SU-DHL-6 (cell line): ENCODE measurements around the gene ASPRV1.

Experiments
- H2AFZ ChIP-seq: fragments of 200-600 bp; sonication (generic); 2 replicates; pipeline ENCODE4 v1.6.1; 2014; ENCODE audit warnings: low read depth, mild to moderate bottlenecking, moderate library complexity, mixed read lengths, antibody characterized with exemption, low read length; ENCODE audit not compliant: severe bottlenecking
- H3F3A ChIP-seq: fragments of 200-600 bp; shearing (Covaris generic); 2 replicates; pipeline ENCODE4 v1.6.0; 2016; ENCODE audit warnings: antibody characterized with exemption, mild to moderate bottlenecking; ENCODE audit not compliant: insufficient read depth
- H3K27ac ChIP-seq: fragments of 200-600 bp; sonication (generic); 2 replicates; pipeline ENCODE4 v1.5.1; 2016; ENCODE audit warnings: low read depth, mild to moderate bottlenecking, low read length, moderate library complexity, mixed read lengths
- H3K27me3 ChIP-seq: fragments of 200-600 bp; sonication (generic), shearing (Covaris generic); 2 replicates; pipeline ENCODE4 v1.6.0; 2014; ENCODE audit warnings: mild to moderate bottlenecking, low read length
- H3K36me3 ChIP-seq: fragments of 200-600 bp; sonication (generic); 2 replicates; pipeline ENCODE4 v1.6.1; 2014; ENCODE audit warnings: mild to moderate bottlenecking, low read length, mixed read lengths
- H3K4me2 ChIP-seq: fragments of 300-600, 200-600 bp; shearing (Covaris generic), sonication (generic); 2 replicates; pipeline ENCODE4 v1.6.0; 2014; ENCODE audit warnings: low read length, low read depth, mild to moderate bottlenecking; ENCODE audit not compliant: poor library complexity, severe bottlenecking
- H3K4me3 ChIP-seq: fragments of 200-600 bp; sonication (generic); 2 replicates; pipeline ENCODE4 v1.5.1; 2014; ENCODE audit warnings: antibody characterized with exemption, low read length, mild to moderate bottlenecking, mixed read lengths; ENCODE audit not compliant: insufficient read depth, poor library complexity, severe bottlenecking
- H3K79me2 ChIP-seq: fragments of 200-600 bp; sonication (generic); 2 replicates; pipeline ENCODE4 v1.6.1; 2014; ENCODE audit warnings: mild to moderate bottlenecking, low read length, moderate library complexity; ENCODE audit not compliant: insufficient read depth
- H3K9ac ChIP-seq: fragments of 200-600 bp; sonication (generic); 2 replicates; pipeline ENCODE4 v1.7.0; 2014; ENCODE audit warnings: mild to moderate bottlenecking, low read length
- H3K9me2 ChIP-seq: fragments of 200-600 bp; sonication (generic); replicated peaks from 2 replicates; pipeline ENCODE4 v1.6.1; 2014; ENCODE audit warnings: low read length; ENCODE audit not compliant: insufficient read depth
- H3K9me3 ChIP-seq: fragments of 200-600 bp; sonication (generic); 2 replicates; pipeline ENCODE4 v1.6.1; 2014; ENCODE audit warnings: low read length, mixed read lengths; ENCODE audit not compliant: insufficient read depth
- H4K20me1 ChIP-seq: fragments of 200-600 bp; sonication (generic); 2 replicates; pipeline ENCODE4 v1.6.1; 2014; ENCODE audit warnings: low read depth, mild to moderate bottlenecking, antibody characterized with exemption, low read length, moderate library complexity, mixed read lengths
- CTCF ChIP-seq: fragments of 200-600 bp; sonication (generic); IDR thresholded peaks from one replicate; pipeline ENCODE4 v1.5.1; 2017; ENCODE audit warnings: antibody characterized with exemption, mild to moderate bottlenecking, low read length, moderate library complexity; ENCODE audit not compliant: insufficient read depth, poor library complexity, severe bottlenecking
- EZH2phosphoT487 ChIP-seq: fragments of 200-600 bp; sonication (generic), shearing (Covaris generic); conservative IDR thresholded peaks from 2 replicates; pipeline ENCODE4 v1.6.1; 2018; ENCODE audit warnings: mild to moderate bottlenecking, antibody characterized with exemption, low read length, moderate library complexity, mixed read lengths

ASPRV1 gene

DNA sequence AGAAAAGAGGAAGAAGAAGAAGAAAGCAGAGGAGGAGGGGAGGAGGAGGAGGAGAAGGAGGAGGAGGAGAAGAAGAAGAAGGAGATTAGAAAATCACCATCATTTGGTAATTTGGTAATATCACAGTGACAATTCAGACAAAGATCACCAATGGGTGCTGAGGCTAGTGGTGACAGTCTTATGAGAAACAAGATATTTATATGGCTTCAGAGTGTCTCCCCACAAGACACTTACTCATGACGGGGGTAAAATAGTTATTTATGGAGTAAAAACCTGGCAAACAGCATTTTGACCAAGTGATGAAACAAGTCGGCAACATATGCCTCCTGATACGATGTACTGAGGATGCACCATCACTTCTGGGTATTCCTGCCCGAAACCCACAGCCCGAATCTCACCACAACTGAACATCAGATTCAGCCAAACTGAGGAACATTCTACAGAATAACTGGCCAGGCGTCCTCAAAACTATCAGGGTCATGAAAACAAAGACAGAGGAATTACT is 4.9 kb downstream of the ASPRV1 start:
- Histone ChIP-seq H3K27ac (no peak overlapping the region), H4K20me1 (no peaks in the 10 kb centered on the region)

GRCh38 chr2:69955029-69955428 is 6.4 kb downstream of the ASPRV1 start:
- no peaks in the 10 kb centered on the region for H3K9me3 ChIP-seq
- no peak for TF ChIP-seq EZH2phosphoT487
- TF ChIP-seq CTCF: no peak
- no peaks in the 10 kb centered on the region for H3K36me3 ChIP-seq
- H4K20me1 ChIP-seq: no peaks in the 10 kb centered on the region
- no peak overlapping the region for H3K4me3 ChIP-seq
- no peaks in the 10 kb centered on the region for H3K9me2 ChIP-seq
- no peaks in the 10 kb centered on the region for H3K79me2 ChIP-seq
- no peak overlapping the region for H3K27ac ChIP-seq
- no peak overlapping the region for H3K4me2 ChIP-seq
- no peak overlapping the region for H2AFZ ChIP-seq
- H3K9ac ChIP-seq: no peak overlapping the region
- H3K27me3 ChIP-seq: no peaks in the 10 kb centered on the region
- H3F3A ChIP-seq: no peaks in the 10 kb centered on the region

More for the DNA sequence above, 4.9 kb downstream of the ASPRV1 start:
- Histone ChIP-seq H3K9ac (no peak overlapping the region), H3K9me2 (no peaks in the 10 kb centered on the region), H2AFZ (no peak overlapping the region), H3K79me2 (no peaks in the 10 kb centered on the region), H3F3A (no peaks in the 10 kb centered on the region), H3K36me3 (no peaks in the 10 kb centered on the region), H3K4me3 (no peak overlapping the region), H3K4me2 (no peak overlapping the region), H3K27me3 (no peaks in the 10 kb centered on the region), H3K9me3 (no peaks in the 10 kb centered on the region)
- no peak for TF ChIP-seq CTCF
- no peak for TF ChIP-seq EZH2phosphoT487

DNA sequence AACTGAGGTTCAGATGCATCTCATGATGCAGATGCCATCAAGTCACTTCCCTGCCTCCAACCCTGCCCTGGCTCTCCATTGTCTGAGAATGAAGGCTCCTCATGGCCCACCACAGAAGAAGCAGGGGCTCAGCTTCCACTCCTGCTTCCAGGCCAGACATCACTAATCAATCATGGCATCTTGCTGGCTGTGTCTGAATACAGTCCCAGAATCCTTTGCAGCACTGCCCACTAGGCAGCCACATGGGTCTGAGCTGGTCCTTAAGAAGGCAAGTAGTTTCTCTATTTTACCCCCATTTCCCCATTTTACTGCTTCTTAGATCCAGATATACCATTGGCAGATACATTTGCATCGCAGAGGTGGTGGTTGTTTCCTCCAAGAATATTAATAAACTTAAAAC is 7.3 kb downstream of the ASPRV1 start:
- Histone ChIP-seq H3K36me3 (no peaks in the 10 kb centered on the region), H3K9ac (no peak overlapping the region), H3K9me2 (no peaks in the 10 kb centered on the region), H3K27ac (no peak overlapping the region), H2AFZ (no peak overlapping the region), H3K9me3 (no peaks in the 10 kb centered on the region), H3K27me3 (no peaks in the 10 kb centered on the region), H3K4me3 (no peak overlapping the region), H4K20me1 (no peaks in the 10 kb centered on the region), H3K79me2 (no peaks in the 10 kb centered on the region), H3K4me2 (no peak overlapping the region), H3F3A (no peaks in the 10 kb centered on the region)
- no peak for TF ChIP-seq CTCF
- TF ChIP-seq EZH2phosphoT487: no peak
